Naive thymus-derived CD8-positive, alpha-beta T cell (primary cell): Measurements from ENCODE around the gene ARHGEF38. TPM values are rescaled to one million over a fixed set of nuclear protein-coding genes. Genes with fewer than 3 reads are reported as not detected.

Experiments
- ATAC-seq, 2 donors: fragments of 150-1000 bp; cut with Tn5 transposase in 1 of 2; sonication (Bioruptor Pico), chemical (Tn5 transposase) in 1 of 2; 1 replicate in 1 of 2; 2 replicates in 1 of 2; pipeline ENCODE4 v1.10.0; 2021; ENCODE audit warnings: mild to moderate bottlenecking in 2 of 2, moderate library complexity in 2 of 2
- POLR2A ChIA-PET: fragments of 350-600 bp; sonication (Branson Sonifier 250); formaldehyde crosslinking; loops from one replicate; lab custom pipeline; 2021; ENCODE audit warnings: antibody characterized with exemption; lab: Charles Lee
- DNase-seq, 10 donors: peaks; one replicate each; pipeline versions ENCODE4 v3.0.0 to v3.0.0-alpha.2; 2020 to 2022
- H3K27ac Mint-ChIP-seq, 10 donors: one replicate each; pipeline ENCODE4 v1.8.0; 2020 to 2022; ENCODE audit warnings: mild to moderate bottlenecking in 10 of 10, mixed read lengths in 10 of 10, moderate library complexity in 4 of 10, inconsistent platforms in 1 of 10
- H3K27me3 Mint-ChIP-seq, 5 donors: one replicate each; pipeline ENCODE4 v1.8.0; 2021 to 2022; ENCODE audit warnings: mixed read lengths in 5 of 5
- H3K36me3 Mint-ChIP-seq, 3 donors: one replicate each; pipeline ENCODE4 v1.8.0; 2020 to 2022; ENCODE audit warnings: mixed read lengths in 3 of 3, mild to moderate bottlenecking in 2 of 3, inconsistent platforms in 1 of 3
- H3K4me1 Mint-ChIP-seq, 4 donors: one replicate each; pipeline ENCODE4 v1.8.0; 2021 to 2022; ENCODE audit warnings: mixed read lengths in 4 of 4
- H3K4me3 Mint-ChIP-seq, 10 donors: one replicate each; pipeline ENCODE4 v1.8.0; 2020 to 2022; ENCODE audit warnings: mild to moderate bottlenecking in 10 of 10, mixed read lengths in 10 of 10, moderate library complexity in 6 of 10, inconsistent platforms in 1 of 10
- H3K9me3 Mint-ChIP-seq, 9 donors: one replicate each; pipeline ENCODE4 v1.8.0; 2020 to 2022; ENCODE audit warnings: mixed read lengths in 9 of 9, mild to moderate bottlenecking in 3 of 9, inconsistent platforms in 1 of 9, moderate library complexity in 1 of 9
- polyA plus RNA-seq, 3 donors: library from polyadenylated mRNA; unstranded; fragments of 300-500 nt; fragmentation: Illumina TruSeq; gene quantifications; one replicate each; pipeline ENCODE4 v1.2.3, GENCODE V29; 2021
- total RNA-seq, 8 experiments: library from RNA in 2 of 8; stranded (reverse) in 2 of 8; gene quantifications; one replicate each; pipeline ENCODE4 v1.2.3 and lab custom pipeline; 2021 to 2026

Gene ARHGEF38
- total and polyA plus RNA-seq, 5 experiments from 2014 or later, result not detected

DNA sequence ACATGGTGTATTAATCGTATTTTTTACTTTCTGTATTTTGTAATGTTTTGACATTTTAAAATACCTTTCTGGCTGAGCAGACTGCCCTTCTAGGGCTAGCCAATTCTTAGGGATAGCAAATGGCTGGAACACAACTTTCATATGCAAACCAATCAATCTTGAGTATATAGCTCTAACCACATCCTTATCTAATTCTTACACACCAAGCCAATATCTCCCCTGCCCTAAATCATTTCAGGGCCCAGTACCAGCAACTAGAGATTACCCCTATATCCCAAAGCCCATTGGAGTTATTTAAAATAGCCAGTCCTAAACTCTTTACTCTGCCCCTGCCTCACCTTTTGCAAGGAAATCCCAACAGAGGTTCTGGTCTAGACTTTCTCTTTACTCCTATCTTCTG, 97.8 kb downstream of the ARHGEF38 start:
- H3K36me3 Mint-ChIP-seq, result no peaks in the 10 kb centered on the region
- no peak for ATAC-seq
- no peaks in the 10 kb centered on the region for H3K4me1 Mint-ChIP-seq
- DNase-seq, result no peak
- no peak overlapping the region for H3K27ac Mint-ChIP-seq
- POLR2A ChIA-PET, result no interaction called here
- no peak overlapping the region for H3K4me3 Mint-ChIP-seq
- peaks cover 13 to 42% (median 18%) of the 10 kb centered on the region in 5 donors for H3K27me3 Mint-ChIP-seq
- H3K9me3 Mint-ChIP-seq, result no peaks in the 10 kb centered on the region

DNA sequence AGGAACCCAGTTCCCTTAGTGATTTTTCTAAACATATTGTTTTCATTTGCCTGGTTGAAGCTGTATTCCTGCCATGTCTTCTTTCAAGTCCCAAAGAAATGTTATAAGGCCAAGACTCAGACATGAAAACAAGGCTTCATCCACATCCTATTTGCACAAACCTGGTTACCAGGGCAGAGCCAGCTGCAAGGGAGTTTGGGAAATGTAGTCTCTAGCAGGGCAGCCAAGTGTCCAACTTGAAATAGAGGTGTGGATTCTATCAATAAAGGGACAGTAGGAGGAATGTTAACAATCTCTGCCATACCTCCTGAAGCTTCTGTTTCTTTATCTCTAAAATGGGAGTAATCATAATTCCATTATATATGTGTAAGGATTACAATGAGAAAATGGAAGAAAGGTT, 99.5 kb downstream of the ARHGEF38 start:
- Mint-ChIP-seq H3K4me3 (no peak overlapping the region), H3K9me3 (no peaks in the 10 kb centered on the region), H3K36me3 (no peaks in the 10 kb centered on the region), H3K4me1 (no peaks in the 10 kb centered on the region), H3K27ac (no peak overlapping the region), H3K27me3 (peaks cover 7 to 37% (median 16%) of the 10 kb centered on the region in 5 donors)
- ATAC-seq (no peak), DNase-seq (no peak)
- POLR2A ChIA-PET, result no interaction called here

DNA sequence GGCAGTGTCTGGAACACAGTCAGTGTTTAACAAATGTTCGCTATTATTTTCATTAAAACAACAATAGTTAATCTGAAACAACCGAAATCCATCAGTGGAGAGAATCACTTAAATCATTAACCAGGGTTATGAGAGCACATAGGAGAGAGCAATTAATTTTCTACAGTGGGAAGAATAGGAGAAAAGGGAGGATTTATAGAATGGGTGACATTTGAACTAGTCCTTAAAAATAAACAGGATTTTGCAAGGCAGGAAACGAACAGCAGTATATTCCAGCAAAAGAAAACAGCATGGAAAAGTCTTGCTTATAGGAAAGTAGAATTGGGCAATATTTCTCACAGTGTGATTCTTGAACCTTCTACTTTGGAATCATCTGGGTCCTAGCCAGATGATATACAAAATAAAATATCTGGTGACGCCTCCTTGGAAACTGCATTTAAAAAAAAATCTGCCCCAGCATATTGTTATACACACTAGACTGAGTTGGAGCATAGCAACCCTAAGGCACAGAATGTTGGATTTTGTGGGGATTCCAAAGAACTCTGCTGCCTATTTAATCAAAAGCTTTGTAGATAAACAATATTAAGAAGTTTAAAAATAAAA, 100.0 kb downstream of the ARHGEF38 start:
- ATAC-seq, result no peak
- POLR2A ChIA-PET, result no interaction called here
- Mint-ChIP-seq H3K27ac (no peak overlapping the region), H3K4me3 (no peak overlapping the region), H3K27me3 (peaks cover 7 to 37% (median 15%) of the 10 kb centered on the region in 5 donors), H3K4me1 (no peaks in the 10 kb centered on the region), H3K9me3 (no peaks in the 10 kb centered on the region), H3K36me3 (no peaks in the 10 kb centered on the region)
- DNase-seq, result no peak

DNA sequence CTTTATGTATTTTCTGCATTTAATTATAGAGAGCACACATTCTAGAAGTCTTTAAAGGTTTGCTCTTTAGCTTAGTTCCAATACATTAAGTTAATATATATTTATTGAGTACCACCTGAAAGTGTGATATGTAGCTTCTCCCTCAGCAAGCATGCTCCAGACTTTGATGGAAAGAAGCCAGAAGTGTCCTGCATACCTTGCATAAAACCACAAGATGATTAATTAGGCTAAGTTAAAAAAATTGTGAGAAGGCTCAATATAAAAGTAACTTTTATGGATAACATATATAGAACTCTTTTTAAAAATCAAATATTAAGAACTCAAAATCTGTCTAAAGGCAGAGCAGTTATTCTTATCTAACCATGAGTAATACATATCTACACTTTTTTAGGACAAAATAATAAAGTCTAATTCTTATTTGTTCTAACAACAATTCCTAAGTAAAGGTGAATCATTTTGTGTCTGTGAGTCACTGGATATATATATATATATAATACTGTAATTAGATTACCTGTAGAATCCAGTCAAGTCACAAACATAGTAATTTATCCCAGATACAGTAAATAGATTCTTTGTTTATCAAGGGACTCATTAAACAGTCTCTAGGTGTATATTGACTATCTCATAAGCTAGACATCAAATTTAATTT, 104.8 kb downstream of the ARHGEF38 start:
- Mint-ChIP-seq H3K27me3 (peaks cover 0 to 4% (median 2%) of the 10 kb centered on the region in 5 donors), H3K4me1 (no peaks in the 10 kb centered on the region), H3K27ac (no peak overlapping the region), H3K9me3 (no peaks in the 10 kb centered on the region), H3K36me3 (no peaks in the 10 kb centered on the region), H3K4me3 (no peak overlapping the region)
- POLR2A ChIA-PET, result no interaction called here
- DNase-seq (no peak), ATAC-seq (no peak)

DNA sequence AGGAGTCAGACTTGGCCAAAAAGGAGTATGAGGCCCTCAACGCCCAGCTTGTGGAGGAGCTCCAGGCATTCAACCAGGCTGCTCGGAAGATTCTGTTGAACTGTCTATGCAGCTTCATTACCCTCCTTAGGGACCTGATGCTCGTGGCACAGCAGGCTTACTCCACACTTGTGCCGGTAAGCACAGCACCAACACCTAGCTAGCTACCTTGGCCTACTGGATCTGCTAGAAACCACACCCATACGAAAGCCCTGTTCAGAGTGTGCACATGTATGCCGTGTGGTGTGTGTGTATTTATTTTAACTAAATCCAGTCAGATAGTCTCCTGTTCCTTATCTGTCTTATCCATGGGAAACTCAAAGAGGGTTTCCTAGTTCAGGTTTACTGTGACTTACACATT, 106.8 kb downstream of the ARHGEF38 start:
- Mint-ChIP-seq H3K27me3 (peaks cover 0 to 5% (median 0%) of the 10 kb centered on the region in 5 donors), H3K9me3 (no peaks in the 10 kb centered on the region), H3K4me3 (no peak overlapping the region), H3K36me3 (no peaks in the 10 kb centered on the region), H3K4me1 (no peaks in the 10 kb centered on the region), H3K27ac (peak overlapping the region in 1 of 10 donors; percentile 1)
- POLR2A ChIA-PET, result no interaction called here
- DNase-seq, result no peak
- ATAC-seq, result no peak

DNA sequence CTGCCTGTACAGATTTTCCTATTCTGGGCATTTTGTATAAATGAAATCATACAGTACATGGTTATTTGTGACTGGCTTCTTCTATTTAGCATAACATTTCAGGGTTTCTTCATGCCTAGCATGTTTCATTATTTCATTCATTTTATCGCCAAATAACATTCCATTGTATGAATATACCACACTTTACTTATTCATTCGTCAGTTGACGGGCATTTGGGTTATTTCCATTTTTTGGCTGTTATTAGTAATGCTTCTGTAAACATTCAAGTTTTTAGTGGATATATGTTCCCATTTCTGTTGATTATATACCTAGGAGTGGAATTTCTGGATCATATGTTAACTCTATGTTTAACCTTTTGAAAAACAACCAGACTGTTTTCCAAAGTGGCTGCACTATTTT, 108.6 kb downstream of the ARHGEF38 start:
- no peak for ATAC-seq

DNA sequence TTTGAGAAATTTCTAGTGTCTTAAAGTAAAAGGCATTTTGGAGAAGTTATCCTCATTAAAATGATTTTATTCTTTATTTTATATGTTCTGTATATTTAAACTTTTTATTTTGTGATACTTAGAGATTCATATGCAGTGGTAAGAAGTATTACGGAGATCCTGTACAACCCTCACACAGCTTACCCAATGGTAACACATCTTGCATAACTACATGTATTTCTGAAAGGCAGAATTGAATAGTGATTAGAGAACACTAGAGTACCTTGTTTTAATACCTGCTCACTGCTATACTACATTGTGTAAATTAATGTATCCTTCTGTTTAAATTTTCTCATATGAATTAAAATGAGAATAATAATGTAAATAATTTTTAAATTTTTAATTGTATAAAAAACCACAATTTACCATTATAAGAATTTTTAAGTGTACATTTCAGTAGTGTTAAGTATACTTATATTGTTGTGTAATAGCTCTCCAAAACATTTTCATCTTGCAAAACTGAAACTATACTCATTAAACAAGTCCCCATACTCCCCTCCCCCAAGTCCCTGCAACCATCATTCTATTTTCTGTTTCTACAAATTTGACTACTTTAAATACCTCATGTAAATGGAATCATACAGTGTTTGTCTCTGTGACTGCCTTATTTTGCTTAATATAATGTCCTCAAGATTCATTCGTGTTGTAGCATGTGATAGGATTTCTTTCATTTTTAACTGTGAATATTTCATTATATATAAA, 110.7 kb downstream of the ARHGEF38 start:
- POLR2A ChIA-PET, result no interaction called here
- H3K4me1 Mint-ChIP-seq, result no peaks in the 10 kb centered on the region
- no peak overlapping the region for H3K27ac Mint-ChIP-seq
- ATAC-seq (no peak), DNase-seq (no peak)
- H3K27me3 Mint-ChIP-seq, result peaks cover 0 to 15% (median 9%) of the 10 kb centered on the region in 5 donors
- no peaks in the 10 kb centered on the region for H3K36me3 Mint-ChIP-seq
- H3K4me3 Mint-ChIP-seq, result no peak overlapping the region
- no peaks in the 10 kb centered on the region for H3K9me3 Mint-ChIP-seq

More for the DNA sequence above, 108.6 kb downstream of the ARHGEF38 start:
- Mint-ChIP-seq H3K36me3 (no peaks in the 10 kb centered on the region), H3K9me3 (no peaks in the 10 kb centered on the region), H3K27me3 (peaks cover 0 to 10% (median 7%) of the 10 kb centered on the region in 5 donors), H3K4me1 (no peaks in the 10 kb centered on the region), H3K27ac (no peak overlapping the region), H3K4me3 (no peak overlapping the region)
- POLR2A ChIA-PET, result no interaction called here
- DNase-seq, result no peak

DNA sequence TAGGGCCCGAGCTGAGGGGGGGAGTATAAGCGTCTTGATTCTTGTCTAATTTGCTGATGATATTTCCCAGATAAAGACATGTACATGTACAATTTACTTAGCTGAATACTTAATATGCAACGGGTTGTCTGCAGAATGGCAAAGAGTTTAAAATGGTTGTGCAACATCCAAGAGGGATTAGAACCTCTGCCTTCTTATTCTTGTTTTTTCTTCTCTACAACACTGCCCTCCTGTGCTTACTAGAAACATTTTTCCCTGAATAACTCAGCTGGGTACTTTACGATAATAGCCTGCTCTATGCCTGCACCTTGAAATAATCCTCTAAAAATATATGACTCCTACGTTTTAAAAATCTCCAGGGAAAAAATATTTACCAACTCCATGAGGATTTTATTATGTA, 114.3 kb downstream of the ARHGEF38 start:
- DNase-seq, result no peak
- no peak overlapping the region for H3K4me3 Mint-ChIP-seq
- H3K36me3 Mint-ChIP-seq, result no peaks in the 10 kb centered on the region
- ATAC-seq, result no peak
- no peaks in the 10 kb centered on the region for H3K9me3 Mint-ChIP-seq
- POLR2A ChIA-PET, result no interaction called here
- peaks cover 0 to 20% (median 12%) of the 10 kb centered on the region in 5 donors for H3K27me3 Mint-ChIP-seq
- H3K27ac Mint-ChIP-seq, result no peak overlapping the region
- H3K4me1 Mint-ChIP-seq, result no peaks in the 10 kb centered on the region

DNA sequence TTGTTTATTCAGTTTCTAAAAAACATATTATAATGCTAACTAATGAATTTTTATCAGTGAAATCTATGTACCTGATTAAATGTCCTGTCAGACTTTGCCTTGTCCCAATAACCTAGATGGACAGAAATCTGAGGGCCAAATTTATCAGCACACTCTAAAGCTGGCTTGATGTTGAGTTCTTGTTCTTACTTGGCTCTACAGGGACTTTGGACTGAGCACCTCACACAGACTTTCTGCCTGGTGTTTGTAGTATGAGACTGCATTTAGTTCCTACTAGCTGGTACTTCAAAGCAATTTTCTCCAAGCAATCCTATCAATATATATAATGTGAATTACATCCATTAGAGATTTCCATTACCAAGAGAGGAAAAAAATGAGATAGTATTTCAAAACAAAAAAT, 118.3 kb downstream of the ARHGEF38 start:
- H3K27ac Mint-ChIP-seq, result no peak overlapping the region
- H3K4me1 Mint-ChIP-seq, result no peaks in the 10 kb centered on the region
- no peak for DNase-seq
- no peaks in the 10 kb centered on the region for H3K36me3 Mint-ChIP-seq
- no peak overlapping the region for H3K4me3 Mint-ChIP-seq
- POLR2A ChIA-PET, result no interaction called here
- no peak for ATAC-seq
- H3K9me3 Mint-ChIP-seq, result no peaks in the 10 kb centered on the region
- peaks cover 0 to 26% (median 14%) of the 10 kb centered on the region in 5 donors for H3K27me3 Mint-ChIP-seq

DNA sequence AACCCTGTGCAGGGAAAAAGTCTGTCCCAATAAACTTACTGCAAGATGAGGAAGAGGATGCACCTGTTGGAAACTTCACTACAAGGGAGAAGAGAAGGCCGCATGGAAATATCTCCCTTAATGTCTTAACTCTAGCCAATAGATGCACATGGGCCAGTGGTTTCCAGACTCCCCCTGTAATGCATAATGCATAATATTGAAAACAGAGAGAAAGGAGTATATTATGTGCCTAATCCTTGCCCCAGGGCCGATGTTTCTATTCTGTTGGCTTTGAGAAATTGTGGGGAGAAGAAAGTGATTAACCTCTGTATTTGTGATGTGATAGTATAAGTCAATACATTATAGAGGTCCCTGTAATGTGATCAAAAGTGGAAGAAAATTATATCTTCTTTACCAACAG, 118.9 kb downstream of the ARHGEF38 start:
- Mint-ChIP-seq H3K36me3 (no peaks in the 10 kb centered on the region), H3K27ac (no peak overlapping the region), H3K9me3 (no peaks in the 10 kb centered on the region), H3K4me3 (no peak overlapping the region), H3K4me1 (no peaks in the 10 kb centered on the region), H3K27me3 (peaks cover 0 to 22% (median 11%) of the 10 kb centered on the region in 5 donors)
- POLR2A ChIA-PET, result no interaction called here
- DNase-seq (no peak), ATAC-seq (no peak)

DNA sequence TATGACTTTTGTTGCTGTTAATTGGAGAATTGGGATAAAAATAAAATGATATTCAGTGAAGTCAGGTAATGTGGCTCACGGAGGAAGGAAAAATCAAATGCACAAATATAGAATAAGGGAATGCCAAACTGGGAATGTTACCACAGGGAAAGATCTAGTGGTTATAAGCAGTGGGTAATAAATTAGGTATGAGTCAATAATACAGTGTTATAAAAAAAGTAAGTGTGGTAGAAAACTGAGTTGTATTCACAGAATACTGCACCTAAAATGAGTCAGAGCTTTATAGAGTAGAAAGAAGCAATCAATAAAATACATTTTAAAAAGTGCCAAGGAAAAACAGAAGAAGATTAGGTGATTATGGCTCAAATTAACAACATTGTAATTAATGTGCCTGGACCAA, 121.6 kb downstream of the ARHGEF38 start:
- no peak for ATAC-seq
- no peak for DNase-seq
- peaks cover 0 to 15% (median 5%) of the 10 kb centered on the region in 5 donors for H3K27me3 Mint-ChIP-seq
- no peaks in the 10 kb centered on the region for H3K4me1 Mint-ChIP-seq
- H3K4me3 Mint-ChIP-seq, result no peak overlapping the region
- no peaks in the 10 kb centered on the region for H3K9me3 Mint-ChIP-seq
- no peak overlapping the region for H3K27ac Mint-ChIP-seq
- POLR2A ChIA-PET, result no interaction called here
- no peaks in the 10 kb centered on the region for H3K36me3 Mint-ChIP-seq

DNA sequence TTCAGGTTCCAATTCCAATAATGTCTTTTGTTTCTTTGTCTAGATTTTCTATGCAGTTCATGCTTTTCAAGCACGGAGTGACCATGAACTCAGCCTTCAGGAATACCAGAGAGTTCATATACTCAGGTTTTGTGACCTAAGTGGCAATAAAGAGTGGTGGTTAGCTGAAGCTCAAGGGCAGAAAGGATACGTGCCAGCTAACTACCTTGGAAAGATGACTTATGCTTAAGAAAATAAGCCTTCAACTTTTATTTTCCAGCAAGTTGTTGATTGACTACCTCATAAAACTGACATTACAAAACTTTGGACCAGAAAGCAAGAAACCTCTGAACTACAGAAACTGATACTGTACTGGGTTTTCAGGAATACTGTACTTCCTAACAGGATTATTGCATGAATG, 125.3 kb downstream of the ARHGEF38 start:
- H3K4me3 Mint-ChIP-seq, result no peak overlapping the region
- H3K9me3 Mint-ChIP-seq, result no peaks in the 10 kb centered on the region
- H3K4me1 Mint-ChIP-seq, result no peaks in the 10 kb centered on the region
- H3K27me3 Mint-ChIP-seq, result peaks cover 0 to 6% (median 2%) of the 10 kb centered on the region in 5 donors
- peaks cover 0 to 15% (median 5%) of the 10 kb centered on the region in 3 donors for H3K36me3 Mint-ChIP-seq
- H3K27ac Mint-ChIP-seq, result no peak overlapping the region
- DNase-seq, result no peak
- POLR2A ChIA-PET, result no interaction called here
- no peak for ATAC-seq

DNA sequence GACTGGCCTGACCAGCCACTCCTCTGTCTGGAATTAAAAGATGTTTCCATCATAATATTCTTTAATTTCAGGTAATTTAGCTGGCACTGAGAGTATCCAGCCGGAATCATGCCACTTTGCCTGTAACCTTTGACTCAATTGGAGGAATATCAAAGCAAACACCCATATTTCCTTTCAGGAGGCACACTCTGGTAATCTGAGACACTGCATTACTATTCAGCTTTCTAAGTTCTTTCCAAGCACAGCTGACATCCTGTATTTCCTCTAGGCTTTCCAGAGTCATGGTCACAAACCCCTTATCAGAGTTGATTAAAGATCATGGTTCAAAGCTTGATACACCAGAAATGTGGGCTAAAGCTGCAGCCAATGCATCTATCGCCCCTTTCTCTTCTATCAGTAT, 126.8 kb downstream of the ARHGEF38 start:
- DNase-seq (no peak), ATAC-seq (no peak)
- no peaks in the 10 kb centered on the region for H3K9me3 Mint-ChIP-seq
- peaks cover 0 to 28% (median 13%) of the 10 kb centered on the region in 3 donors for H3K36me3 Mint-ChIP-seq
- H3K4me3 Mint-ChIP-seq, result no peak overlapping the region
- no peaks in the 10 kb centered on the region for H3K27me3 Mint-ChIP-seq
- POLR2A ChIA-PET, result no interaction called here
- H3K4me1 Mint-ChIP-seq, result no peaks in the 10 kb centered on the region
- H3K27ac Mint-ChIP-seq, result no peak overlapping the region
